Measurements from ENCODE around the gene ARMH3.

DNA sequence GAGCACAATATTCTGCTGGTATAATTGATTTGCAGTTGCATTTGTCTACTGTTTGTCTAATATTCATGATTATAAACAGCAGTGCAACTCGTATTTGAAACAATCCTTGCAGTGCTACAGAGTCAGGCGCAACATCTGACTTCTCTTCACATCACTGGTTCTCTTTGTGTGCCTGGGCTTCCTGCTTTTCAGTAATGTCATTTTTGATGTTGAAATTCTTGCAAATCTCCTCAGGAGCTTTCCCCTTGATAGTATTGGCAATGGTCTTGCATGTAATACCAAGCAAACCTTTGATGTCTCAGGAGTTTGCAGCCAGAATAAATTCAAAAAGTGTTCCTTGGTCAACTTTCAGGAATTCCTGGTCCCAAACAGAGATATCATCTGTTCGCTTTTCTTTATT is 29.4 kb upstream of the ARMH3 start:
- TF ChIP-seq, protein P1, sequence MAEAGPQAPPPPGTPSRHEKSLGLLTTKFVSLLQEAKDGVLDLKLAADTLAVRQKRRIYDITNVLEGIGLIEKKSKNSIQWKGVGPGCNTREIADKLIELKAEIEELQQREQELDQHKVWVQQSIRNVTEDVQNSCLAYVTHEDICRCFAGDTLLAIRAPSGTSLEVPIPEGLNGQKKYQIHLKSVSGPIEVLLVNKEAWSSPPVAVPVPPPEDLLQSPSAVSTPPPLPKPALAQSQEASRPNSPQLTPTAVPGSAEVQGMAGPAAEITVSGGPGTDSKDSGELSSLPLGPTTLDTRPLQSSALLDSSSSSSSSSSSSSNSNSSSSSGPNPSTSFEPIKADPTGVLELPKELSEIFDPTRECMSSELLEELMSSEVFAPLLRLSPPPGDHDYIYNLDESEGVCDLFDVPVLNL (IDR thresholded peaks at IDR 0.05; ENCODE audit: low read depth, low read length) = no peak
- TF ChIP-seq CTCF (IDR thresholded peaks at IDR 0.05 in 2 of 3, conservative IDR thresholded peaks at IDR 0.05 in 1 of 3; ENCODE audit: control insufficient read depth in 2 of 3, extremely low read depth in 1 of 3, insufficient read depth in 1 of 3, low read depth in 3 of 3, low read length in 3 of 3) (no peak), BHLHE40 (IDR thresholded peaks at IDR 0.05; ENCODE audit: borderline replicate concordance in 1 of 2, low read depth in 2 of 2, low read length in 1 of 2) (no peak)
